HG03439 (cell line): ENCODE results near the gene MARCHF10.

Experiments
- ATAC-seq: cut with Tn5 transposase; IDR thresholded peaks from one replicate; pipeline ENCODE4 v1.9.1; 2021; ENCODE audit warnings: mild to moderate bottlenecking, moderate library complexity; ENCODE audit not compliant: unreplicated experiment

Gene MARCHF10

GRCh38 chr17:62681061-62681938 is 126.8 kb downstream of the MARCHF10 start:
- ATAC-seq = no peak

GRCh38 chr17:62680541-62681052 is 127.5 kb downstream of the MARCHF10 start:
- no peak for ATAC-seq

GRCh38 chr17:62679866-62680377 is 128.2 kb downstream of the MARCHF10 start:
- no peak for ATAC-seq

- no peak for ATAC-seq
Measured at GRCh38 chr17:62678214-62678919, 129.7 kb downstream of the MARCHF10 start.

GRCh38 chr17:62676952-62677596 is 131.0 kb downstream of the MARCHF10 start:
- ATAC-seq = no peak

GRCh38 chr17:62676231-62676943 is 131.7 kb downstream of the MARCHF10 start:
- ATAC-seq = no peak

- ATAC-seq = no peak
Measured at GRCh38 chr17:62675701-62676100, 132.4 kb downstream of the MARCHF10 start.

- ATAC-seq = no peak
Measured at GRCh38 chr17:62675260-62675659, 132.9 kb downstream of the MARCHF10 start.

- ATAC-seq = no peak
Measured at GRCh38 chr17:62674841-62675240, 133.3 kb downstream of the MARCHF10 start.

- ATAC-seq = no peak
Measured at GRCh38 chr17:62674363-62674739, 133.8 kb downstream of the MARCHF10 start.

GRCh38 chr17:62673614-62674362 is 134.3 kb downstream of the MARCHF10 start:
- ATAC-seq = no peak

- ATAC-seq = no peak
Measured at GRCh38 chr17:62672957-62673356, 135.2 kb downstream of the MARCHF10 start.

GRCh38 chr17:62671553-62671952 is 136.6 kb downstream of the MARCHF10 start:
- ATAC-seq = no peak

GRCh38 chr17:62670202-62670821 is 137.8 kb downstream of the MARCHF10 start:
- no peak for ATAC-seq

GRCh38 chr17:62668091-62668804 is 139.9 kb downstream of the MARCHF10 start:
- ATAC-seq = no peak

- no peak for ATAC-seq
Measured at GRCh38 chr17:62666801-62667591, 141.1 kb downstream of the MARCHF10 start.

- ATAC-seq = no peak
Measured at GRCh38 chr17:62666061-62666800, 141.9 kb downstream of the MARCHF10 start.
